HEK293 (cell line): Measurements from ENCODE around the gene LRRC30.

Experiments
- CTCF ChIA-PET: fragments of 350-600 bp; formaldehyde crosslinking; extraction: SDS; loops from one replicate; lab custom pipeline; 2021; ENCODE audit warnings: antibody characterized with exemption; lab: Yijun Ruan, JAX
- POLR2A ChIA-PET: fragments of 300-600 bp; formaldehyde crosslinking; extraction: SDS; loops from one replicate; lab custom pipeline; 2020; ENCODE audit warnings: antibody characterized with exemption, inconsistent platforms; lab: Yijun Ruan, JAX
- H3K27ac ChIP-seq: fragments of 200-500 bp; sonication (Bioruptor generic); 2 replicates; pipeline ENCODE4 v1.5.1; 2014; ENCODE audit warnings: low read depth, low read length, control low read depth, inconsistent platforms; ENCODE audit errors: extremely low read depth
- H3K36me3 ChIP-seq, 2 experiments: fragments of 200-500 bp in 1 of 2; sonication (Bioruptor generic) in 1 of 2; 1 replicate in 1 of 2; 2 replicates in 1 of 2; pipeline ENCODE4 v1.5.1; 2014 to 2017; ENCODE audit warnings: inconsistent platforms in 2 of 2, low read length in 2 of 2; ENCODE audit not compliant: control insufficient read depth in 2 of 2, insufficient read depth in 1 of 2
- H3K4me1 ChIP-seq: fragments of 200-500 bp; sonication (Bioruptor generic); 2 replicates; pipeline ENCODE4 v1.5.1; 2014; ENCODE audit warnings: mild to moderate bottlenecking, low read length, inconsistent platforms; ENCODE audit not compliant: control insufficient read depth, insufficient read depth
- H3K4me3 ChIP-seq: 2 replicates; pipeline ENCODE4 v1.5.1; 2011; ENCODE audit warnings: low read depth, mild to moderate bottlenecking, control low read depth, low read length, moderate library complexity
- H3K9me3 ChIP-seq: fragments of 200-500 bp; sonication (Bioruptor generic); 2 replicates; pipeline ENCODE4 v1.5.1; 2014; ENCODE audit warnings: low read depth, low read length, inconsistent platforms; ENCODE audit not compliant: control insufficient read depth, insufficient read depth
- KLF1 ChIP-seq: fragments of 450-650 bp; formaldehyde crosslinking; IDR thresholded peaks from 2 replicates; pipeline ENCODE4 v1.5.1; 2016; ENCODE audit warnings: missing biosample characterization, missing genetic modification characterization
- PRDM1 ChIP-seq: fragments of 450-650 bp; formaldehyde crosslinking; IDR thresholded peaks from 2 replicates; pipeline ENCODE4; 2016; ENCODE audit warnings: missing biosample characterization, missing genetic modification characterization
- SP3 ChIP-seq: fragments of 450-650 bp; formaldehyde crosslinking; IDR thresholded peaks from 2 replicates; pipeline ENCODE4 v1.5.1; 2016; ENCODE audit warnings: missing biosample characterization, missing genetic modification characterization
- YY1 ChIP-seq: fragments of 450-650 bp; formaldehyde crosslinking; IDR thresholded peaks from 2 replicates; pipeline ENCODE4 v1.5.1; 2018; ENCODE audit warnings: missing biosample characterization, missing genetic modification characterization
- ZFP3 ChIP-seq: fragments of 450-650 bp; formaldehyde crosslinking; IDR thresholded peaks from 2 replicates; pipeline ENCODE4 v1.5.1; 2016; ENCODE audit warnings: low read depth, missing biosample characterization, missing genetic modification characterization
- ZNF114 ChIP-seq: fragments of 450-650 bp; formaldehyde crosslinking; IDR thresholded peaks from 2 replicates; pipeline ENCODE4 v1.5.0; 2017; ENCODE audit warnings: missing biosample characterization, missing genetic modification characterization
- ZNF184 ChIP-seq: fragments of 450-650 bp; IDR thresholded peaks from 2 replicates; pipeline ENCODE4 v1.5.1; 2018; ENCODE audit warnings: missing biosample characterization, mild to moderate bottlenecking, missing genetic modification characterization
- ZNF2 ChIP-seq: fragments of 450-650 bp; formaldehyde crosslinking; IDR thresholded peaks from 2 replicates; pipeline ENCODE4 v1.5.1; 2016; ENCODE audit warnings: missing biosample characterization, missing genetic modification characterization
- ZNF266 ChIP-seq: fragments of 450-650 bp; formaldehyde crosslinking; IDR thresholded peaks from 2 replicates; pipeline ENCODE4 v1.5.1; 2016; ENCODE audit warnings: missing biosample characterization, missing genetic modification characterization, low read depth
- ZNF311 ChIP-seq: fragments of 450-650 bp; formaldehyde crosslinking; IDR thresholded peaks from 2 replicates; pipeline ENCODE4 v1.5.1; 2017; ENCODE audit warnings: missing biosample characterization, missing genetic modification characterization, borderline replicate concordance
- ZNF37A ChIP-seq: fragments of 450-650 bp; IDR thresholded peaks from 2 replicates; pipeline ENCODE4 v1.5.1; 2018; ENCODE audit warnings: missing biosample characterization, missing genetic modification characterization
- ZNF560 ChIP-seq: fragments of 450-650 bp; formaldehyde crosslinking; IDR thresholded peaks from 2 replicates; pipeline ENCODE4 v1.5.1; 2017; ENCODE audit warnings: missing biosample characterization, missing genetic modification characterization, borderline replicate concordance
- ZNF610 ChIP-seq: fragments of 450-650 bp; formaldehyde crosslinking; IDR thresholded peaks from 2 replicates; pipeline ENCODE4 v1.5.1; 2016; ENCODE audit warnings: missing biosample characterization, missing genetic modification characterization, borderline replicate concordance
- ZNF623 ChIP-seq: fragments of 450-650 bp; formaldehyde crosslinking; IDR thresholded peaks from 2 replicates; pipeline ENCODE4 v1.5.1; 2016; ENCODE audit warnings: missing biosample characterization, missing genetic modification characterization
- ZNF624 ChIP-seq: fragments of 450-650 bp; formaldehyde crosslinking; IDR thresholded peaks from 2 replicates; pipeline ENCODE4 v1.5.1; 2017; ENCODE audit warnings: missing biosample characterization, missing genetic modification characterization
- ZNF654 ChIP-seq: fragments of 450-650 bp; formaldehyde crosslinking; IDR thresholded peaks from 2 replicates; pipeline ENCODE4 v1.5.1; 2016; ENCODE audit warnings: low read depth, missing biosample characterization, missing genetic modification characterization
- ZNF785 ChIP-seq: fragments of 450-650 bp; formaldehyde crosslinking; IDR thresholded peaks from 2 replicates; pipeline ENCODE4 v1.5.1; 2016; ENCODE audit warnings: missing biosample characterization, missing genetic modification characterization
- TF ChIP-seq, protein P1 (sequence below): fragments of 450-650 bp; formaldehyde crosslinking; IDR thresholded peaks from 2 replicates; pipeline ENCODE4 v1.5.1; 2016; ENCODE audit warnings: missing biosample characterization, missing genetic modification characterization
- TF ChIP-seq, protein P2 (sequence below): fragments of 450-650 bp; formaldehyde crosslinking; IDR thresholded peaks from 2 replicates; pipeline ENCODE4 v1.5.1; 2016; ENCODE audit warnings: missing biosample characterization, missing genetic modification characterization, low read depth
- TF ChIP-seq, protein P3 (sequence below): fragments of 450-650 bp; formaldehyde crosslinking; IDR thresholded peaks from 2 replicates; pipeline ENCODE4 v1.5.1; 2016; ENCODE audit warnings: missing biosample characterization, missing genetic modification characterization, low read depth
- TF ChIP-seq, protein P4 (sequence below): fragments of 450-650 bp; formaldehyde crosslinking; IDR thresholded peaks from 2 replicates; pipeline ENCODE4 v1.5.1; 2016; ENCODE audit warnings: missing biosample characterization, missing genetic modification characterization

LRRC30 gene

DNA sequence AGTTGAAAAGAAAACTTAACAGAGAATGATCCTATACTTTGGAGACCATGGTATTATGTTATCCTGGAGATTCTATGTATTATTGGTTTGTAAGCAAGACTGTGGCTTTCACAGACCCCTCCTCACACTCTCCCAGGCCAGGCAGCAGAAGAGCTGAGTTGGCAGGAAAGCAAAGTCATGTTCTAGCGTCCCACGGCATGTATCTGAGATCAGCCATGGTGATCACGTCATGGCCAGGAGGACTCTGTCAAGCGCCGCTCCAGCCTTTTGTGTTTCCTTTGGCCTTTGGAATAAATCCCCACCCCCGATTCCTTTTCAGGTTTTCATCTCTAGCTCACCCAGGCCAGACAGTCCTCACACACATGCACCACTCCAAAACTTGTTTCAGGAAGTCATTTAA is 39.1 kb downstream of the LRRC30 start (continued):
- TF ChIP-seq ZNF266 (tag by site-specific recombination), result no peak
- TF ChIP-seq SP3 (tag by site-specific recombination), result no peak
- TF ChIP-seq YY1, result no peak
- no peak for TF ChIP-seq ZNF114 (tag by site-specific recombination)
- TF ChIP-seq ZNF37A, result no peak
- TF ChIP-seq PRDM1 (tag by site-specific recombination), result no peak
- no peak for TF ChIP-seq ZNF623 (tag by site-specific recombination)
- TF ChIP-seq ZNF311 (tag by site-specific recombination), result no peak
- TF ChIP-seq, protein P1, sequence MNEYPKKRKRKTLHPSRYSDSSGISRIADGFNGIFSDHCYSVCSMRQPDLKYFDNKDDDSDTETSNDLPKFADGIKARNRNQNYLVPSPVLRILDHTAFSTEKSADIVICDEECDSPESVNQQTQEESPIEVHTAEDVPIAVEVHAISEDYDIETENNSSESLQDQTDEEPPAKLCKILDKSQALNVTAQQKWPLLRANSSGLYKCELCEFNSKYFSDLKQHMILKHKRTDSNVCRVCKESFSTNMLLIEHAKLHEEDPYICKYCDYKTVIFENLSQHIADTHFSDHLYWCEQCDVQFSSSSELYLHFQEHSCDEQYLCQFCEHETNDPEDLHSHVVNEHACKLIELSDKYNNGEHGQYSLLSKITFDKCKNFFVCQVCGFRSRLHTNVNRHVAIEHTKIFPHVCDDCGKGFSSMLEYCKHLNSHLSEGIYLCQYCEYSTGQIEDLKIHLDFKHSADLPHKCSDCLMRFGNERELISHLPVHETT (tag by site-specific recombination), result no peak
- no peak for TF ChIP-seq ZNF624
- no peak for TF ChIP-seq ZFP3
- TF ChIP-seq, protein P2, sequence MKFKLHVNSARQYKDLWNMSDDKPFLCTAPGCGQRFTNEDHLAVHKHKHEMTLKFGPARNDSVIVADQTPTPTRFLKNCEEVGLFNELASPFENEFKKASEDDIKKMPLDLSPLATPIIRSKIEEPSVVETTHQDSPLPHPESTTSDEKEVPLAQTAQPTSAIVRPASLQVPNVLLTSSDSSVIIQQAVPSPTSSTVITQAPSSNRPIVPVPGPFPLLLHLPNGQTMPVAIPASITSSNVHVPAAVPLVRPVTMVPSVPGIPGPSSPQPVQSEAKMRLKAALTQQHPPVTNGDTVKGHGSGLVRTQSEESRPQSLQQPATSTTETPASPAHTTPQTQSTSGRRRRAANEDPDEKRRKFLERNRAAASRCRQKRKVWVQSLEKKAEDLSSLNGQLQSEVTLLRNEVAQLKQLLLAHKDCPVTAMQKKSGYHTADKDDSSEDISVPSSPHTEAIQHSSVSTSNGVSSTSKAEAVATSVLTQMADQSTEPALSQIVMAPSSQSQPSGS (tag by site-specific recombination), result no peak
- TF ChIP-seq, protein P3, sequence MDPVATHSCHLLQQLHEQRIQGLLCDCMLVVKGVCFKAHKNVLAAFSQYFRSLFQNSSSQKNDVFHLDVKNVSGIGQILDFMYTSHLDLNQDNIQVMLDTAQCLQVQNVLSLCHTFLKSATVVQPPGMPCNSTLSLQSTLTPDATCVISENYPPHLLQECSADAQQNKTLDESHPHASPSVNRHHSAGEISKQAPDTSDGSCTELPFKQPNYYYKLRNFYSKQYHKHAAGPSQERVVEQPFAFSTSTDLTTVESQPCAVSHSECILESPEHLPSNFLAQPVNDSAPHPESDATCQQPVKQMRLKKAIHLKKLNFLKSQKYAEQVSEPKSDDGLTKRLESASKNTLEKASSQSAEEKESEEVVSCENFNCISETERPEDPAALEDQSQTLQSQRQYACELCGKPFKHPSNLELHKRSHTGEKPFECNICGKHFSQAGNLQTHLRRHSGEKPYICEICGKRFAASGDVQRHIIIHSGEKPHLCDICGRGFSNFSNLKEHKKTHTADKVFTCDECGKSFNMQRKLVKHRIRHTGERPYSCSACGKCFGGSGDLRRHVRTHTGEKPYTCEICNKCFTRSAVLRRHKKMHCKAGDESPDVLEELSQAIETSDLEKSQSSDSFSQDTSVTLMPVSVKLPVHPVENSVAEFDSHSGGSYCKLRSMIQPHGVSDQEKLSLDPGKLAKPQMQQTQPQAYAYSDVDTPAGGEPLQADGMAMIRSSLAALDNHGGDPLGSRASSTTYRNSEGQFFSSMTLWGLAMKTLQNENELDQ, result no peak
- no peak for TF ChIP-seq ZNF560 (tag by site-specific recombination)

DNA sequence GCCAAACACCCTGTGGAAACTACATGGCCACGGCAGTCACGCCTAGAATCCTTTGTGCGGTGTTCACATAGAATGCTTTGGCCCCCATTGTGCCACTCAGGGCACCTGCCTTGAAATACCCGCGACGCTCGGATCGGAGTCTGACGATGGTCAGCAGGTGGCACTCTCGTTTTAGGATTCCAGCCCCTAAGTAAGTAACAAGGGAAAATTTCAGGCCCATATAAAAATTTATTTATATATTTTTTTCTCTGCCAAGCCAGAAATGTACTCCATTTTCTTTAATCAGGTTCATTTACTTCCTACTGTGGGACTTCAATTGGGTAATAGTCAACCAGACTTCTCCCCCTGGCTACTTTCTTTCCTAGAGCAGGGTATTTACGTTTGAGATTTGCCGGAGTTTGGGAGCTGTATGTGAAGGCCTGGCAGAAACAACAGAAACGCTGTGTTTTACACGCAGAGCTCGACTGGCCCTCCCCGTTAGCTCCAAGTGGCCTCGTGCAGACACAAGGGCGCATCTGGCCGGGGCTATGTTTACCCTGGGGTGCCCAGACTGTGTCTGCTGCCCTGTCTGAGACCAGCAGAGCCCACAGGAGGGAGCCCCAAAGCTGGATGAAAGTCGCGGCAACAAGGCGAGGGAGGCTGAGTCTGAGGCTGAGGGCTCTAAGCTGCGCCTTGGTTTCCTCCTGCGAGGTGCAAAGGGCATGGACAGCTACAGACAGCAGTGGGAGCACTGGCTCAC is 41.6 kb downstream of the LRRC30 start:
- TF ChIP-seq KLF1 (tag by site-specific recombination) (no peak), ZNF2 (tag by site-specific recombination) (no peak), ZNF184 (no peak), ZNF785 (tag by site-specific recombination) (no peak), ZNF37A (no peak), ZNF610 (tag by site-specific recombination) (no peak), ZNF654 (tag by site-specific recombination) (peak; percentile 61)
- TF ChIP-seq, protein P4, sequence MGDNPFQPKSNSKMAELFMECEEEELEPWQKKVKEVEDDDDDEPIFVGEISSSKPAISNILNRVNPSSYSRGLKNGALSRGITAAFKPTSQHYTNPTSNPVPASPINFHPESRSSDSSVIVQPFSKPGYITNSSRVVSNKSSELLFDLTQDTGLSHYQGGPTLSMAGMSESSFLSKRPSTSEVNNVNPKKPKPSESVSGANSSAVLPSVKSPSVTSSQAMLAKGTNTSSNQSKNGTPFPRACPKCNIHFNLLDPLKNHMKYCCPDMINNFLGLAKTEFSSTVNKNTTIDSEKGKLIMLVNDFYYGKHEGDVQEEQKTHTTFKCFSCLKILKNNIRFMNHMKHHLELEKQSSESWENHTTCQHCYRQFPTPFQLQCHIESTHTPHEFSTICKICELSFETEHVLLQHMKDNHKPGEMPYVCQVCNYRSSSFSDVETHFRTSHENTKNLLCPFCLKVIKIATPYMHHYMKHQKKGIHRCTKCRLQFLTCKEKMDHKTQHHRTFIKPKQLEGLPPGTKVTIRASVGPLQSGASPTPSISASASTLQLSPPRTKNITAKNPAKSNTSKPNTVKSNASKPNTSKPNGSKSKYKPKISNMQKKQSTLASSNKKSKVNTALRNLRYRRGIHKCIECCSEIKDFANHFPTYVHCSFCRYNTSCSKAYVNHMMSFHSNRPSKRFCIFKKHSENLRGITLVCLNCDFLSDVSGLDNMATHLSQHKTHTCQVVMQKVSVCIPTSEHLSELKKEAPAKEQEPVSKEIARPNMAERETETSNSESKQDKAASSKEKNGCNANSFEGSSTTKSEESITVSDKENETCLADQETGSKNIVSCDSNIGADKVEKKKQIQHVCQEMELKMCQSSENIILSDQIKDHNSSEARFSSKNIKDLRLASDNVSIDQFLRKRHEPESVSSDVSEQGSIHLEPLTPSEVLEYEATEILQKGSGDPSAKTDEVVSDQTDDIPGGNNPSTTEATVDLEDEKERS, result no peak
- no peaks in the 10 kb centered on the region for H3K36me3 ChIP-seq
- H3K4me3 ChIP-seq, result no peak overlapping the region
- no peaks in the 10 kb centered on the region for H3K4me1 ChIP-seq
- no peak overlapping the region for H3K27ac ChIP-seq
- ChIA-PET POLR2A (interaction anchor here (0.8 to 1.0 kb wide), 2 partner anchors 295 to 1208 kb away, joined by 6 to 7 read pairs; partner anchors contain the start of gene PTPRM), CTCF (interaction anchor here (0.5 to 2.6 kb wide), 36 partner anchors 8 to 1207 kb away, joined by 3 to 23 read pairs (median 4); partner anchors contain the start of gene PTPRM)
- no peaks in the 10 kb centered on the region for H3K9me3 ChIP-seq
